Subcutaneous abdominal adipose tissue (tissue), 5 donors: ENCODE measurements around the gene SPSB1.
A peak's percentile ranks its signal among the peaks of the same experiment; 100 is the strongest.

Experiments used
- H3K27ac ChIP-seq: one replicate; pipeline ENCODE4 v1.7.0; 2013; ENCODE audit warnings: low read depth, mild to moderate bottlenecking, inconsistent platforms, low read length, moderate library complexity
- H3K27me3 ChIP-seq, 5 donors: one replicate each; pipeline ENCODE4 v1.7.0; 2013; ENCODE audit warnings: low read length in 5 of 5, inconsistent platforms in 1 of 5; ENCODE audit not compliant: control insufficient read depth in 5 of 5, insufficient read depth in 4 of 5
- H3K36me3 ChIP-seq, 5 donors: one replicate each; pipeline ENCODE4 v1.7.0; 2013; ENCODE audit warnings: low read length in 5 of 5; ENCODE audit not compliant: control insufficient read depth in 5 of 5, insufficient read depth in 5 of 5
- H3K4me1 ChIP-seq, 5 donors: one replicate each; pipeline ENCODE4 v1.7.0; 2013; ENCODE audit warnings: low read length in 5 of 5, mild to moderate bottlenecking in 3 of 5, moderate library complexity in 1 of 5; ENCODE audit not compliant: control insufficient read depth in 5 of 5, insufficient read depth in 5 of 5
- H3K4me3 ChIP-seq, 5 donors: one replicate each; pipeline ENCODE4 v1.7.0; 2013; ENCODE audit warnings: low read length in 5 of 5, low read depth in 1 of 5
- H3K9ac ChIP-seq, 5 donors: one replicate each; pipeline ENCODE4 v1.7.0; 2013; ENCODE audit warnings: low read length in 5 of 5, mild to moderate bottlenecking in 4 of 5, moderate library complexity in 3 of 5
- H3K9me3 ChIP-seq, 5 donors: one replicate each; pipeline ENCODE4 v1.7.0; 2013; ENCODE audit warnings: low read length in 5 of 5; ENCODE audit not compliant: control insufficient read depth in 5 of 5
- donor health status: healthy.
- donor health status: healthy.
- donor health status: healthy.
- donor health status: healthy.
- donor health status: healthy.

Gene SPSB1

DNA sequence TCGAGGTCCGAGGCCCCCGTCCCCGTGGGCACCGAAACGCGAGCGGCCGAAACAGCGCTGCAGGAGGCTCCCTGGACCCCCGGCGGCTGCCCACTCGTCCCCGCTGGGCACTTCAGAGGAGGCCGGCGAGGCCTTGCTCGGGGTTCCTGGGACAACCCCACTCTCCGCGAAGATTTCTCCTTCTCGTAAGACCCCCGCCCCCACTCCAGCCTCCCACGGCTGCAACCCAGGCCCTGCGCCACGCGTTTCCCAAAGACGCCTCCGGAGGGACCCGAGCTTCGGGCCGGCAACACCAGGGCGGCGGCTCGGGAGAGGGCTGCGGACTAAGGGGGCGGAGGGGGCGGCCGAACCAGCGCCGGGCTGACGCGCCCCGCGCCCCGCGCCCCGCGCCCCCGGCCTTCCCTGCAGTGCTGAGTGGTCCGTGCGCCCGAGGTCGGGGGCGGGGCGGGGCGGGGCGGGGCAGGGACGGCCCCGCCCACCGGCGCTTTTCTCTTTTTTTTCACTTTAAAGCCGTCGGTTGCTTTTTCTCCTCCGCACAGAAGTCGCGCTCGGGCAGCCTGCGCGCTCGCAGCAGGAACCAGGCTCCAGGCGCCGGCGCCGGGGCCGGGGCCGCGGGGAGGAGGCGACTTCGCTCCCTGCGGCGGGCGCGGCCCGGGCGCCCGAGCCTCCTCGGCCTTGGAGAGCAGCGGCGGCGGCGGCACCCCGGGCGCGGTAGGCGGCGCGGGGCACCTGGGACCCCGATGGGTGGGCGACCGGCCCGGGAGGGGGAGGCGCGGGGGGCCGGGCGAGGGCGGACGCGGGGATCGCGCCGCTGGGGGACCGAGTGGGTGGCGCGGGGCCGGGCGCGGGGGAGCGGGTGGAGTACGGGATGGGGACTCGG lies at the start of gene SPSB1:
Gene SPSB1 (plus strand): TSS at position 534 of the 880 bp plus-strand sequence. CDS start 62,998 bp downstream, outside the sequence.
- Histone ChIP-seq H3K9ac (peak within 1 kb of the TSS; percentile 74 to 87 (median 83)), H3K9me3 (peaks cover 0 to 7% (median 5%) of the 10 kb centered on the region in 5 donors), H3K36me3 (peaks cover 0 to 3% (median 0%) of the 10 kb centered on the region in 5 donors), H3K27me3 (no peaks in the 10 kb centered on the region), H3K4me3 (peak within 1 kb of the TSS; percentile 77 to 99 (median 95)), H3K4me1 (peaks cover 14 to 69% (median 63%) of the 10 kb centered on the region in 5 donors), H3K27ac (peak within 1 kb of the TSS; percentile 98)

DNA sequence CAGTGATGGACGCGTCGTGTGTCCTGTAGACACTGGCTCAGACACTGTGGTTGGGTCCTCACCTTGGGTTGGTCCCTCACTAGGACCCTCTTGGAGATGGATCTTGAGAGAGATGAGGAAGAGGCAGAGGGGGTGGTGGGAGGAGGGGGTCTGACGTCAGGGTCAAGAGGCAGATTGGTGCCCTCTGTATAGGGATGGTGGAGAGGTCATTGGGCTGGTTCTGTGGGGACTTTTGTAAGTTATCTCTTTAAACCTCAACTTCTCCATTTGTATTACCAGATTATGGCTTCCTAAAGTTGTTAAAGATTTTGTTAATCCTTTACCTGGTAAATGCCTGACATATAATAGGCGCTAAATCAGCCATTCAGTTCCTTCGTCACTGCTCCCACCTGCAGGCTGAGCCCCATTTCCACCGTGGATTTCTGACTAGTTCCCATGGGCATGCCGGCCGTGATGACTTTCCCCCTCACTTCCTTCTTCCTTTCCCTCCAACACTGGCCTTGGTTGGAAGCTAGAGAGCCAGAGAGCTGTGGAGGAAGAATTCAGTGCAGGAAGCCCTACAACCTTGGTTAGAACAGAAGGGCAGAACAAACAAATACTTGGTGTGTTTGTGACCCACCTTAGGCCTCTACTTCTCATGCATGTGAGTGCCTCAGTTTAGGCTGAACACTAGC lies 49.5 kb upstream of the SPSB1 start:
- Histone ChIP-seq H3K9ac (peak overlapping the region in 4 of 5 donors; percentile 35 to 69 (median 58)), H3K9me3 (no peaks in the 10 kb centered on the region), H3K27ac (peak overlapping the region; percentile 82), H3K4me1 (peaks cover 20 to 70% (median 67%) of the 10 kb centered on the region in 5 donors), H3K36me3 (peaks cover 0 to 31% (median 19%) of the 10 kb centered on the region in 5 donors), H3K27me3 (no peaks in the 10 kb centered on the region), H3K4me3 (peak overlapping the region in 3 of 5 donors; percentile 32 to 40 (median 37))

GRCh38 chr1:9244501-9245229 lies 48.0 kb upstream of the SPSB1 start:
- Histone ChIP-seq H3K9me3 (no peaks in the 10 kb centered on the region), H3K27me3 (no peaks in the 10 kb centered on the region), H3K9ac (peak overlapping the region in 1 of 5 donors; percentile 4), H3K4me1 (peaks cover 15 to 63% (median 59%) of the 10 kb centered on the region in 5 donors), H3K4me3 (no peak overlapping the region), H3K36me3 (peaks cover 0 to 42% (median 24%) of the 10 kb centered on the region in 5 donors), H3K27ac (peak overlapping the region; percentile 50)

GRCh38 chr1:9245230-9245619 lies 47.5 kb upstream of the SPSB1 start:
- peaks cover 0 to 45% (median 24%) of the 10 kb centered on the region in 5 donors for H3K36me3 ChIP-seq
- H3K4me3 ChIP-seq: no peak overlapping the region
- no peak overlapping the region for H3K9ac ChIP-seq
- H3K27ac ChIP-seq: peak overlapping the region; percentile 50
- H3K27me3 ChIP-seq: no peaks in the 10 kb centered on the region
- H3K4me1 ChIP-seq: peaks cover 15 to 63% (median 58%) of the 10 kb centered on the region in 5 donors
- no peaks in the 10 kb centered on the region for H3K9me3 ChIP-seq

GRCh38 chr1:9245661-9246060 lies 47.0 kb upstream of the SPSB1 start:
- Histone ChIP-seq H3K9ac (no peak overlapping the region), H3K4me3 (no peak overlapping the region), H3K36me3 (peaks cover 0 to 45% (median 24%) of the 10 kb centered on the region in 5 donors), H3K4me1 (peaks cover 15 to 63% (median 58%) of the 10 kb centered on the region in 5 donors), H3K27me3 (no peaks in the 10 kb centered on the region), H3K27ac (no peak overlapping the region), H3K9me3 (no peaks in the 10 kb centered on the region)

GRCh38 chr1:9246215-9246614 lies 46.5 kb upstream of the SPSB1 start:
- Histone ChIP-seq H3K36me3 (peaks cover 0 to 46% (median 24%) of the 10 kb centered on the region in 5 donors), H3K27me3 (no peaks in the 10 kb centered on the region), H3K4me1 (peaks cover 20 to 63% (median 58%) of the 10 kb centered on the region in 5 donors), H3K27ac (no peak overlapping the region), H3K9me3 (no peaks in the 10 kb centered on the region), H3K9ac (no peak overlapping the region), H3K4me3 (no peak overlapping the region)

DNA sequence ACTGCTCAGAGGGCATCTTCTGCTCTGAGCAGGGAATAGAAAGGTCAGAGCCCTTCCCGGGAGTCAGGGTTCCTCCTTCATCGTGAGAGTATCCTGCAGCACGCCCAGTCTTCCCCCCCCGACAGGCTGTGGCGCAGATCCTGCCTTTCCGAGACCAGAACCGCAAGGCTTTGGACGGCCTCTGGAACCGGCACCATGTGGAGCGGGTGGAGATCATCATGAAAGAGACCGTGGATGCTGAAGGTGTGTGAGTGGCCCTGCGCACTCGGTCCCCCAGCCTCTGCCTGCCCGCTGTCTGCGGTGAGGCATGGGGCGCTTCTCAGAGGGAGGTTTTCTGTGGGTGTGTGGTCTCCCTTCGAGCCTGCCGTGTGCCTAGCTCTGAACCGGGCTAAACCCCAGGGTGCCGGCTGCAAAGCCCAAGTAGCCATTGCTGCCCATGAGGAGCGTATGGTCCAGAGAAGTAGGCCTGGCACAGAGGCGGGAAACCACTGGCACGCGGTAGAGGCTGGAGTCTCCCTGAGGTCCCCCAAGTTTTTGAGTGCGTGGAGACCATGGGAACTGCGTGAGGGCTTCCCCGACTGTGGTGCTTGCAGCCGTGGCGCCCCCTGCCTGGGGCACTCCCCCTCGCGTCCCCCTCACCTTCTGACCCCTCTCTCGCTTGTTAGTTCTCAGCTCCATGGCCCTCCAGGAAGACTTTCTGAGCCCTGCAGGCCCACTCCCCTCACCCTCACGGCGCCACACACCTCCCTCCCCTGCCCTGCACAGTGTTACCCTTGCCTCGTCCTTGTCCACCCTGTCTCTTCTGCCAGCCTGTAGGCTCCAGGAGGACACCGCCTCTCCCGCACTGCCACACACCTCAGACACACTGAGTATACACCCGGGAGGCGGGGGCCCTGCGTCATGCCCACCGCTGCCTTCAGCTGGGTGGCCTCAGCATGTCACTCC lies 45.6 kb upstream of the SPSB1 start:
- Histone ChIP-seq H3K36me3 (peaks cover 0 to 48% (median 24%) of the 10 kb centered on the region in 5 donors), H3K9ac (no peak overlapping the region), H3K9me3 (no peaks in the 10 kb centered on the region), H3K27ac (no peak overlapping the region), H3K4me3 (no peak overlapping the region), H3K4me1 (peaks cover 16 to 63% (median 61%) of the 10 kb centered on the region in 5 donors), H3K27me3 (no peaks in the 10 kb centered on the region)

DNA sequence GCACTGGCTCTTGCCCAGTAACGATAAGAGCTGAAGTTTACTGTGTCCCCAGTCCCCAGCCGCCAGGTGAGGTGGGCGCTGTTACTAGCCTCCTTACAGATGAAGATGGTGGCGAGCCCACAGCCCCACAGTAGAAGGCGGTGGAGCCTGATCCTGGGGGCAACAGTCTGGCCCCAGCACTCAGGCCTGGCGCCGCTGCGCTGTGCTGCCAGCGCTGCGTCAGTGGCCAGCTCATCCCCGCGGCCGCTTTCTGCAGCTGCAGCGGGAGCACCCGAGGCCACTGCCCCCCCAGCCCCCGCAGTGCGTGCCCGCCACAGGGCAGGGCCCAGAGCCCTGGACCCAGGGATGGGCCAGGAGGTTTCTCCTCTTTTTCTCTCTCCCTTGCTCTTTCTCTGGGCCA lies 44.8 kb upstream of the SPSB1 start:
- no peaks in the 10 kb centered on the region for H3K27me3 ChIP-seq
- H3K9ac ChIP-seq: no peak overlapping the region
- no peak overlapping the region for H3K4me3 ChIP-seq
- peaks cover 14 to 59% (median 55%) of the 10 kb centered on the region in 5 donors for H3K4me1 ChIP-seq
- H3K27ac ChIP-seq: no peak overlapping the region
- peaks cover 0 to 52% (median 24%) of the 10 kb centered on the region in 5 donors for H3K36me3 ChIP-seq
- no peaks in the 10 kb centered on the region for H3K9me3 ChIP-seq
